Left hindlimb (tissue), 1 donor: ENCODE measurements around the gene SLC35E2B.
"Not testable (repeated sequence)": the region's sequence is repeated elsewhere in the genome, so short reads cannot be mapped to it uniquely, and the experiment has no call there.

Experiments used
- DNase-seq: peaks from one replicate; pipeline ENCODE4 v3.0.0-alpha.2; 2018

SLC35E2B gene

DNA sequence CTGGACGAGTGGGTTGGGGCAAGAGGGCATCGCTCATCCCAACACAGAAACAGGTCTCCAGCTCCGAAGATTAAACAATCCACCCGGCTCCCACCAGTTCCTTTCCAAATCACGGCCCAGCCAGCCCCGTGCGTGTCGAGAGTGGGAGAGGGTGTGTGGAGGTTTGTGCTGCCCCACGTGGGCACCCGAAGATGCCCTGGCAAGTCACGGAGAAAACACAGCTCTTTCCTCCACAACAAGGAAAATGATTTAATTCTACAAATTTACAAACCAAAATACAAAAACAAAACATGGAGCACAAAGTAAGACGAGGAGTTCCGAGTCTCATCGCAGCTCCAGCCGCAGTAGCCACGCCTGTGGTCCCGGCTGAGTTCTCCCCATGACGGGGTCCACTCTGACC is 9.9 kb upstream of the SLC35E2B start:
- DNase-seq = not testable (repeated sequence)

DNA sequence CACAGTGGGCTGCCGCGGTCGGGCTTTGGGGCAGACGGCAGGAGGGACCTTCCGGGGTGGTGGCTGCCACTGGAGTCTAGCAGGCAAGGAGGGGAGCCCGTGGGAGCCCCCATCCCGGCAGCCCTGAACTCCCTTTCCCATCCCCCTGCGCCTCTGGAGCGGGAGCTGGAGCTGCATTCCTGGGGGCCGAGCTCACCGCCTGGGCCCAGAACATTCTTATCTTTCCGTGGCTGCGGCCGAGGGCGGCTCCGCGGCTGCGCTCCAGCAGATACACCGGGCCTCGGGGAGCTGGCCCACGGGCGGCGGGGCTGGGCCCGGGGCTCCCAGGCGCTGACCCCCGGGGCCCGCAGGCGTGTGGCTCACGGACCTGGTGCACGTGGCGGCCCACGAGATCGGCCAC is 8.0 kb upstream of the SLC35E2B start:
- DNase-seq = not testable (repeated sequence)

DNA sequence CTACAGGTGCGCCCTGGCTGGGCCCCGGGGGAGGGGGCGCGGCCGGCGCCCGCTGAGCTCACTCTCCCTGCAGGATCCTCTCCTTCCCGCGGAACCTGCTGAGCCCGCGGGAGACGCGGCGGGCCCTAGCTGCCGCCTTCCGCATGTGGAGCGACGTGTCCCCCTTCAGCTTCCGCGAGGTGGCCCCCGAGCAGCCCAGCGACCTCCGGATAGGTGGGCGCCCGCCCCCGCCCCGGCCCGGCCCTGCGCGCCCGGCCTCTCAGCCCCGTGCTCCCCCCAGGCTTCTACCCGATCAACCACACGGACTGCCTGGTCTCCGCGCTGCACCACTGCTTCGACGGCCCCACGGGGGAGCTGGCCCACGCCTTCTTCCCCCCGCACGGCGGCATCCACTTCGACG is 7.5 kb upstream of the SLC35E2B start:
- not testable (repeated sequence) for DNase-seq

DNA sequence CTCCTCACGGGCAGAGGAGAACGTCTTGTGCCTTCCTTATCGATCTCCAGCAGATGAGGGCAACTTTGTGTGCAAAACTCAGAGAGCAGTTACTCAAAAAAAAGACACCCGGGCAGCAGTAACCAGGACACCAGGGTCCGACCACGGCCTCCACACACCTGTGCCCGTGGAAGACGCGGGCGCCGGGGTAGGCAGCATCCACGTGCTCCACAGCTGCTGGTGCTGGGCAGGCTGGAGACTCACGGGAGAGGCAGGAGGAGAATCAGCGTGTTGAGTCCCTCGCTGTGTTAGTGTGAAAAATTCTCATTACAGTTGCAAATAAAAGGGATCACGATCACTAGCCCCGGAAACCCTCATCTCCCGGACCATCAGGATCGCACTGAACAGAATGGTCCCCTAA is 6.5 kb upstream of the SLC35E2B start:
- peak; percentile 11 for DNase-seq

DNA sequence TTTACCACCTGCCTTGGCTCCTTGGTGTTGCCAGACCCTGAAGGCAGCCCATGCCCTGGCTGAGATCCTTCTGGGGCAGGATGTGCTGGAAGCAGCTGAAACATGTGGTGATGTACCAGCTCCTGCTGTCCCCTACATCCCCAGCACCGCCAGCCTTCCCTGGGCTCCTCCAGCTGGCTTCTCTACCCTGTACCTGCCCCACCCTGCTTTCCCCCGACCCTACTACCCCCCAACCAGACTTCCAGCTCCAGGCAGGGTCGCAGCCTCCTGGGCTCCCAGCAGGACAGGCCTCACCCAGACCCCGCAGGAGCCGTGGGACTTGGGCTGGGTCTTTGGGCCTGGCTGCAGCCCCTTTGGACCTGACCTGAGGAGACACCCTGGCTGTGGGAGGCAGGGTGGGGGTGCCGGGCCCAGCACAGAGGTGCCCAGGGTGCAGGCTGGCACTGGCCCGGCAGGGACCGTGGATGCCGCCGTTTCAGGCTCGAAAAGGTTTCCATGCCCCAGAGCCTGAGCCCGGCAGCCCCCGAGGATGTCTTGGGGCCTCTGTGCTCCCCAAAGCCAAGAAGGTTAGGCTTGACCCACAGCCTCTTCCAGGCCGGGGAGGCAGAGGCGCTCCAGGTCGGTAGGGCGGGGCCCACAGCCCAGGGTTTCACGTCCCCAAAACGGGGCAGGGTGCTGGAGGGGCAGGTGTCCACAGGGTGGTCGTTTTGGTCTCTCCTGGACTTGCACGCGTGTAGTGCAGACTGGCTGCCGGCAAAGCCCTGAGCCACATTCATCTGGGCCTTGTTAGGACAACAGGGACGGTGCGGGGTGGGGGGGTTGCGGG is 5.0 kb upstream of the SLC35E2B start:
- peak; percentile 20 for DNase-seq

DNA sequence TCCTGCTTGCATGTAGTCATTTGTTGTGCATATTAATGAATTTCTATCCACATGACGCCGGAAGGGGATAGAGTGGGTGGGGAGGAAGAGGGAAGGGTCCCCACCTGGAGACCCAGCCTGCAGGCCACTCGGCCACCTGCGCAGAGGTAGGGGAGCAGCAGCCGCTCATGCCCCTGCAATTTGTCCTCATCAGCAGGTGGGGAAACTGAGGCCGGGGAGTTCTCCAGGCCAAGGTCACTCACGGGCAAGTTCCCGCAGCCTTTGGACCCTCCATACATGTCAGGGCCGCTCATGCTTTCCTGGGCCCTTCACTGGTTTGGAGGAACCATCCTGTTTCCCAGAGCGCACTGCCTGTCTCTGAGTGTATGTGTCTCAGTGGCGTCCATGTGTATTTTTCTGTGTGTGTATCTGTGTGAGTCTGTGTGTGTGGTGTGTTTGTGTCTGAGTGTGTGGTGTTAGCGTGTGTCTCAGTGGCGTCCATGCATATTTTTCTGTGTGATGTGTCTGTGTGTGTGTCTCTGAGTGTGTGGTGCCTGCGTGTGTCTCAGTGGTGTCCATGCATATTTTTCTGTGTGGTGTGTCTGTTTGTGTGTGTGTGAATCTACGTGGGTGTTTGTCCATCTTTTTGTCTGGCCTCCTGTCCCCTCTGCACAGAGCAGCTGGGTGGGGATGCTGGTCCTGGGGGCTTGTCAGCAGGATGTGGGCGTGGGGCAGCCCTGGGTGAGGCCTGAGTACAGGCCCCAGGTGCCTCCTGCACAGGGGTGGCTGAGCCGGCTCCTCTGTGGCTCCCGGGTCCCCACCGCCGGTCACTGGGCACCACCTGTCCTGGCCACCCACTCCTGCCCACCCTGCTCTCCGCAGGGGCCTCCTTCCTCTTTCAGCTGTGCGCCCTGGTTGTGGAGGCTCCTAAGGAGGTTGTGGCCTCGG is 4.1 kb upstream of the SLC35E2B start:
- peak; percentile 25 for DNase-seq

DNA sequence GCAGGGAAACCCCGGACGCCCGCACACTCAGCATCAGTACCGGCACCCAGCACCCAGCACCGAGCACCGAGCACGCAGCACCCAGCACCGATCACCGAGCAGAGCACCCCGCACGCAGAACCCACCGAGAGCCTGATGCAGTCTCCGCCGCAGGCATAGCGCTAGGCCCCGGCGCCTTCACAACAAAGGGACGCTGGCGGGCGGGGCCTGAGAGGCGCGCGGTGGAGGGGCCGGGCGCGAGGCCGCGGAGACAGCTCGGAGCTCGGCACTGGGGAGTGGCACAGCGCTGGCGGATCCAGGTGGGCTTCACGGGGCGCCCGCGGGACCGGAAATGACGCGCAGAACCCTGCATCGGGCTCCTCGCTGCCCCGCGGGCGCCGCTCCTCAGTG is 276 bp downstream of the SLC35E2B start:
- DNase-seq = peak; percentile 65

DNA sequence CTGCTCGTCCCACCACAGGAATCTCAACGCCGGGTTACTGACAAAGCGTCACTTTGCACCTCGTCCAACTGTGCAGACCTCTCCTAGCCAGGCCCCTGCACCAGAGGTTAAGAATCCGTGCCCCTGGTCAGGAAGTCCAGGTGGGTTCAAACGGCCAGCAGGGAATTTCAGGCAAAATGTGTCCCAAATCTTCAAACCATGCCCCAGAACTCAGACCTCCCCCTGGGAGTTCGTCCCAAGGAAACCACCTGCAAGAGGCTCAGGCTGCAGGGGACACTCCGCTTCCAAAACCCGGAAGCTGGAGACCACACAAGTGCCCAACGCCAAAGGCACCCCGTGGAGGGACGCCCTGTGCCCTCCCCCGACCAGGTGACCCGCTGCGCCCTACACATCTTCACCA is 1.2 kb downstream of the SLC35E2B start:
- DNase-seq = not testable (repeated sequence)

DNA sequence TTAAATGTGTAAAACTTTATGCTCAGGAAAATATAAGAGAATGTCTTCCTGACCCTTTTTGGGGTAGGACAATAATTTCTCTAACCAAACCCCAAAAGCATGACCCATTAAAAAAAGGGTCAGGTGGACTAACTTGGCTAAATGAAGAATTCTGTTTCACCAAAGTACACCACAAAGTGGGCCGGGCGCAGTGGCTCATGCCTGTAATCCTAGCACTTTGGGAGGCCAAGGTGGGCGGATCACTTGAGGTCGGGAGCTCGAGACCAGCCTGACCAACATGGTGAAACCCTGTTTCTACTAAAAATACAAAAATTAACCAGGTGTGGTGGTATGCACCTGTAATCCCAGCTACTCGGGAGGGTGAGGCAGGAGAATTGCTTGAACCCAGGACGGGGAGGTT is 3.1 kb downstream of the SLC35E2B start:
- DNase-seq = not testable (repeated sequence)

DNA sequence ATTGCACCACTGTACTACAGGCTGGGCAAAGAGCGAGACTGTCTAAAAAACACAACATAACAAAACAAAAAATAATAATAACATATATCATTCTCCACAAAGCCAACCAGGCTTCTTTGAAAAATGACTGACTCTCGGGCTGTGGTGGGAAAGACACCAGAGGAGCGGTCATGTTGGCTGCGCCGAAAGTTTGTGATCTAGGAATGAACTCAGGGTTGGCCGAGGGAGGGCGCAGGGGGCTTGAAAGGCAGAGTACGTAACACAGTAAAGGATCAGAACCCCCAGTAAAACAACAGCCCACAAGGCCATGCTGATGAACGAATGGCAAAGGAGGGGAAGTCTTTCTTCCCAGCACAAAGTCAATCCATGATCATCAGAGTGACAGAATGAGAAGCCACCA is 4.7 kb downstream of the SLC35E2B start:
- no peak for DNase-seq

DNA sequence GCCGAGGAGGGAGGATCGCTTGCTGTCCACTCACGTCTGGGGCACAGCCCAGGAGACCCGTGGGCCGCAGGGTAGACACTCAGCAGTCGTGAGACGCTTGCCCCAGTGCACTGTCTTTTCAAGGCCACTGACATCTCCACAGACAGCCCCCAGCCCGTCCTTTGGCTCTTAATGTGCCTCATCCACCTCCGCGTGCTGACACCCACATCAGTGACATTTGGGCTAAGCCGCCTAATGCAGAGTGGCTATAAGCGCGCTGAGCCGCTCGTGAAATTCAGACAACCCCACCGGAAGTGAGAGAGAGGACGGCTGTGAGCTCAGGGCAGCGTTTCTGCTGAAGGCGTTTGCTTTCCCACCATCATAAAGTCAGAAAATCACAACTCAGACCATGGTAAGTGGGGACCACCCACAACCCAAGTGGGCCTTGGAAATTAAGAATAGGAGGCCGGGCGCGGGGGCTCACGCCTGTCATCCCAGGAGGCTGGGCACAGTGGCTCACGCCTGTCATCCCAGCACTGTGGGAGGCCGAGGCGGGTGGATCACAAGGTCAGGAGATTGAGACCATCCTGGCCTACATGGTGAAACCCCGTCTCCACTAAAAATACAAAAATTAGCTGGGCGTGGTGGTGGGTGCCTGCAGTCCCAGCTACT is 8.4 kb downstream of the SLC35E2B start:
- no peak for DNase-seq

DNA sequence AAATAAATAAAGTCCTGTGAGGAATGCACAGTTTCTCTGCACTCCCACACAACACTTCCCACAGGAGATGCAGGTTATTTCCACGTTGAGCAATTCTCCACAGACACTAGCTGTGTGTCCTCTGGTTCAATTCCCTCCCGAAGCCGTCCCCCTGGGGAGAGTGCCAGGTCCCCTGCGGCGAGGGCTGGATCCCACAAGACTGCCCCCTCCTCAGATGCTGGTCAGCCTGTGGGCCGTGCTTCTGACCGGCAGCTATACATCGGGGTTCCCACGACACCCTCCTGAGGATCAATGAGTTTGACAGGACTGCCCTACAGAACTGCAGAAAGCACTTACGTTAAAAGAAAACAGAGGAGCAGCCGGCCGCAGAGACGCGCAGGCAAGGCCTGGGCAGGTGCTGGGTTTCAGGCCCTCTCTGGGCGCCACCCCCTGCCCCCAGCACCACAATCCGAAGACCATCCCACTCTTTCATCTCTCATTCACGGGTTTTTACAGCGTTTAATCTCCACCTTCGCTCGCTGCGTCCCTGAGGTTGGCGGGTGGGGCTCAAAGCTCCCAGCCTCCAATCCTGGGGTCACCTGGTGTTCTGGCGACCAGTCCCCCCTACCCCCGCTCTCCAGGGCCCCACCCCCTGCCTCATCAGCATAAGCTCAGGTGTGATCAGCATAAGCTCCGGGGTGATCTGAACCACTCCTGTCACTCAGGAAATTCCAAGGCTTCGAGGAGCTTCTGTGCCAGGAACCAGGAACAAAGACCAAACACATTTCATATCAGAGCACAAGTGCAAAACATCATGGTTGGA is 9.3 kb downstream of the SLC35E2B start:
- DNase-seq = peak; percentile 28

DNA sequence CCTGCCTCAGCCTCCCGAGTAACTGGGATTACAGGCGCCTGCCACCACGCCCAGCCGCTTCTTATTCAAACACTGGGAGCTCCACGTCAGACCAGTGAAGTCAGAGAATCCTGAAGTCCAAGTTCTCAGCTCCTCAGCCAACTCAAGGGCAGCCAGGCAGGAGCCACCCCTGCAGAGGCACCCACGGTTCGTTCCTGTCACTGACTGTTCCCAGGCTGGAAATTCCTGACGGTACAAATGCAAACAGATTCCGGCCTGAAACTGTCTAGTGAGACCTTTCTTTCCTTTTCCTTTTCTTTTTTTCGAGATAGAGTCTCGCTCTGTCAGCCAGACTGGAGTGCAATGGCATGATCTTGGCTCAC is 11.7 kb downstream of the SLC35E2B start:
- DNase-seq = peak; percentile 16

DNA sequence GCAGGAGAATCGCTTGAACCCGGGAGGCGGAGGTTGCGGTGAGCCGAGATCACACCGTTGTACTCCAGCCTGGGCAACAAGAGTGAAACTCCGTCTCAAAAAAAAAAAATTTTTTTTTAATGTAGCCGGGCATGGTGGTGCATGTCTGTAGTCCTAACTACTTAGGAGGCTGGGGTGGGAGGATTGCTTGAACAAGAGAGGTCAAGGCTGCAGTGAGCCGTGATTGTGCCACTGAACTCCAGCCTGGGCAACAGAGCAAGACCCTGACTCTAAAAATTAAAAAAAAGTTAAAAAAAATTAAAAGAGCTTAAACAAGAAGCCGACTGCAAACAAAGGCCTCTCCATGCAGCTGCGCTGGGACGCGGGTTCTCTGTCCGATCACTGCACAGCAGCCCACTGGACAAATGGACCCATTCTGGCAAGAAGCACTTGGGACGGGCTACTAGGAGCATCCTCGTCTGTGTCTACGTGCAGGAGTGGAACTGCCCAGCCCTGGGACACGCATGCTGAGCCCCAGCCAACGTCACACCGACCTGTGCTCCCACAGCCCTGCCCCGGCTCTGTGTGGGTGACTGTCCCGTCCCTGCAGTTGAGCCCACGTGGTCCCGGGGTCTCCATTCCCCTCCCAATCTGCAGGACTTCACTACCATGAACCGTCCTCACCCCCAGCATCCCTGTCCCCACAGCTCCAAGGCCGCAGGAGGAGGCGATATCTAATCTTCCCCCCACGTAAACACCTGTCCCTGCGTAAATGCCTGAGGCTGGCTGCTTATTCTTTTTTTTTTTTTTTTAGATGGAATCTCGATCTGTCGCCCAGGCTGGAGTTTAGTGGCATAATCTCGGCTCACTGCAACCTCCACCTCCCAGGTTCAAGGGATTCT is 12.3 kb downstream of the SLC35E2B start:
- DNase-seq = peak; percentile 16

DNA sequence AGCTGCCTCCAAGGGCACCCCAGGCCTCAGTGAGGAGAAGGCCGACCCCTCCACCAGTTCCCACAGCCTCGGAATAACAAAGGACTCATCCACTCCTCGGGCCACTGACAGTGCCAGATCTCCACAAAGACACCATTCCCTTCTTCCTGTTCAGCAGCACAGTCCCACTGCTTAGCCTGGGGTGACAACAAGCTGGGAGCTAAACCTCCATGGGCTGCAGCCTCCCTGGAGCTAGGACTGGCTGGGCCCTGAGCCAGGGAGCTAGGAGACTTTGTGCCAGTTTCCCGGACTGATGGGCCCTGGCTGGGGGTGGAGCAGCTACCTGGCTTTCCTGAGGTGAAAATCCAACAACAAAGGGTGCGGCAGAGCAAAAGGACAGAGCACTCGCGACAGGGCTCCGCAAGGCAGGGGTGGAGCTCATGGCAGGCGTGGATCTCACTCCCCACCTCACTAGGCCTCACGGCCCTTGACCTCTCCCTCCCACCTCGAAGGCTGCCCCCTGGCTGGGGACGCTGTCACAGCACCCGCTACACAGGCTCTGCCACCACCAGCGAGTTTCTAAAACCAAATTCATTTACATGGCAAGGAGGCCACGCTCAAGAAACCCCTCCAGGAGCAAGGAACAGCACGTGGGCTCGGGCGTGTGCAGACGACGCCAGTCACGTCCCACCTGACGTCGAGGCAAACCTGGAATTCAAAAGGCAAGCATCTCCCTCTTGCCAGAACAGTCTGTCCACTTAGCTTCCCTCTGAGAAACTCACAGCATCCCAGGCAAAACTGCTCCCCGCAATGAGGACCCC is 13.8 kb downstream of the SLC35E2B start:
- no peak for DNase-seq

DNA sequence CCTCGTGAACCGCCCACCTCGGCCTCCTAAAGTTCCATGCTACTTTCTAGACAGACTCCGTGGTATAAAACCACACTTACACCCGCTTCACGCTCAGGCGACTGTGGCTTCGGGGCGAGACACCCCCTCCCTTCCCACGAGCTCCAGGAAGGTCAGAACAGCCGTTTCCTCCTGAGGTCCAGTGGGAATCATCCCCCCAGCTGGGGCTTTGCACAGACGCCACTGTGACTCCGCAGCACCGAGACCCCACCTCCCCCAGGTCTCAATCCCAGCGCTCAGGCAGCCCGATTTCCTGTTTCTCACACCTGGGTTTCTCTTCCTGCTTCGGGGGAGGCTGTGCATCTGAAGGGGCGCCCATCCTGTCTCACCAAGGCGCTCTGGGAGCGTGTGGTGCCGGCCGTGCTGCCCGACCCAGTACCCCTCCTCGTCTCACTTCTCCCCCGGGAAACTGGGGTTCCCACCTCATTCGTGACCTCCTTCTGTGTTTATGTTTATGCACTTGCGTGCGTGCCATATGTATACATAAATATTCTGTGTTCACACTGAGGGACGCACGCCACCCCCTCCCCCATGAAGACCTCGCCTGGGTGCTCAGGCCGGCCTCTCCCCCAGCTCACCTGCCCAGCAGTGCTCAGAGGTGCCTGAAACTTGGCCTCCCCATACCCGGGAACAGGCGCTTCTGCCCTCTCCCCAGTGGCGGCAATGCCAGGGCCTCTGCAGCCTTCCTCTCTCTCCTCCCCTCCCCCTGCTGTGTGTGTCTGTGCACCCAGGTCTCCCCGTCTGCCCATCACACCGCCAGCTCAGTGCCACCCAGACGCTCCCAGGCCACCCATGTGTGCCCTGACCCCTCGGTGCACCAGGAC is 14.6 kb downstream of the SLC35E2B start:
- DNase-seq = no peak

DNA sequence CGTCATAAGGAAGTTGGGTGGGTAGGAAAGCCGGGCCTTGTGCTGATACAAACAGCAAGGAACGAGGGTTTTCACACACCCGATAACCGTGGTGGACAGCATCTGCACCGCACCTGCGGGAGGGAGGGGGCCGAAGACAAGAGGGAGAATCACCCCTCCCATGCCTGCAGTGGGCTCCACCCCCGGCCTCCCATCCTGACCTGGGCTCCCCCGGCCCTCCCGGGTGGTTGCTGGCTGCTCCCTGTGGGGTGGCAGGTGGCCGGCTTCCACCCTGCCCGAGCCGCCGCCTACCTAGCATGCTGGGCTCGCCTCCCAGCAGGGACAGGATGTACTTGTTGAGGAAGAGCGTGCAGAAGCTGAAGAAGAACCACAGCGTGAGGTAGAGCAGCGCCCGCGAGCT is 16.5 kb downstream of the SLC35E2B start:
- DNase-seq = not testable (repeated sequence)

DNA sequence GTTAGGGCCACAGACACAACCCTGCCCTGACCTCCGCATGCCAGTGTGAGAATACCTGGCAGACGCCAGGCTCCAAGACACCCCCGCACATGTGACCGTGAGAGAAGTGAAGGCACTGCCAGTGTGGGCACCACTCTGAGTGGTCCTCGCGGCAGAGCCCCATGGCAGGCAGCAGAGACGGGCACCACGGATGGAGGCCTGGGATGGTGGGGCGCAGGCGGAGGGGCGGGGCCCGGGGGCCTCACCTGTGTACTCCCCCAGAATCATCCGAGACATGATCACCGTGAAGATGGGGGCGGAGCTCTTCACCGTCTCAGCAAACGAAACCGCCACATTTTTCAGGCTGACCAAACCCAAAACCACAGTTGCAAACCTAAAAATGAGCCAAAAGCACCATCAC is 17.4 kb downstream of the SLC35E2B start:
- DNase-seq = not testable (repeated sequence)

DNA sequence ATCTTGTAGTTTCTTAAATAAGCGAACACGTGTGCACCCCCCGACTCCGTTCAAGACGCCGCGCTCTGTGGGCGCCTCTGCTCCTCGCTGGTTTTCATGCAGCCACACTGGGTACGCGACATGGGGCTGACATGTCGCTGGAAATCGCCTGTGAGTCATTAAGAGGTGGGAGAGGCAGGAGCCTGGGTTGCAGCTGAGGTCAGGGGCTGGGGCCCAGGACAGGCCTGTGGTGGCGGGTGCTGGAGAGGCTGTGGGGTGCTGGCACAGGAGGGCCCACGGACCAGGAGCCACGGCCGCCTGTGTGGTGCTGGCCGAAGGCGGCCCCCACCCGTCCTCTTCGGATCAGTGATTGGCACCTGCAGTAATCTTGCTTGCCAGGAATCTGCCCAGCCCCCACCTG is 17.8 kb downstream of the SLC35E2B start:
- DNase-seq = not testable (repeated sequence)
